Hepatocyte (in vitro differentiated cells): Measurements from ENCODE around the gene TXNRD2. TPM values are rescaled to one million over a fixed set of nuclear protein-coding genes. Genes with fewer than 3 reads are reported as not detected.

Experiments used
- DNase-seq: peaks from one replicate; pipeline ENCODE4 v3.0.0-alpha.2; 2016; ENCODE audit warnings: low spot score
- H2AFZ ChIP-seq: fragments of 200-600 bp; sonication (generic); 2 replicates; pipeline ENCODE4 v1.6.0; 2016; ENCODE audit warnings: antibody characterized with exemption, mild to moderate bottlenecking
- H3K27ac ChIP-seq: fragments of 200-600 bp; sonication (generic); 2 replicates; pipeline ENCODE4 v1.5.1; 2016; ENCODE audit warnings: mild to moderate bottlenecking
- H3K27me3 ChIP-seq: fragments of 200-600 bp; sonication (generic); 2 replicates; pipeline ENCODE4 v1.6.1; 2016
- H3K36me3 ChIP-seq: fragments of 200-600 bp; sonication (generic); replicated peaks from 2 replicates; pipeline ENCODE4 v1.5.1; 2016; ENCODE audit warnings: low read depth; ENCODE audit not compliant: insufficient read depth
- H3K4me1 ChIP-seq: fragments of 200-600 bp; sonication (generic); 2 replicates; pipeline ENCODE4 v1.5.1; 2016; ENCODE audit warnings: mild to moderate bottlenecking, moderate library complexity; ENCODE audit not compliant: insufficient read depth
- H3K4me2 ChIP-seq: fragments of 200-600 bp; sonication (generic); 2 replicates; pipeline ENCODE4 v1.6.0; 2016
- H3K4me3 ChIP-seq: fragments of 200-600 bp; sonication (generic); 2 replicates; pipeline ENCODE4 v1.5.1; 2016; ENCODE audit warnings: mild to moderate bottlenecking
- H3K79me2 ChIP-seq: fragments of 200-600 bp; sonication (generic); 2 replicates; pipeline ENCODE4 v1.6.0; 2017; ENCODE audit warnings: mild to moderate bottlenecking
- H3K9me2 ChIP-seq: fragments of 200-600 bp; sonication (generic); replicated peaks from 2 replicates; pipeline ENCODE4 v1.6.0; 2017; ENCODE audit warnings: mild to moderate bottlenecking; ENCODE audit not compliant: insufficient read depth
- H3K9me3 ChIP-seq: fragments of 200-600 bp; sonication (generic); 2 replicates; pipeline ENCODE4 v1.5.1; 2016; ENCODE audit warnings: low read depth, mild to moderate bottlenecking
- H4K20me1 ChIP-seq: fragments of 200-600 bp; sonication (generic); 2 replicates; pipeline ENCODE4 v1.6.0; 2016; ENCODE audit warnings: mild to moderate bottlenecking; ENCODE audit not compliant: insufficient read depth, poor library complexity, severe bottlenecking
- CTCF ChIP-seq: fragments of 200-600 bp; sonication (generic); IDR thresholded peaks from 2 replicates; pipeline ENCODE4 v1.5.1; 2016; ENCODE audit warnings: antibody characterized with exemption, mild to moderate bottlenecking; ENCODE audit not compliant: poor library complexity
- EZH2 ChIP-seq: fragments of 200-600 bp; sonication (generic); IDR thresholded peaks from 2 replicates; pipeline ENCODE4 v1.6.1; 2016; ENCODE audit warnings: antibody characterized with exemption, mild to moderate bottlenecking, borderline replicate concordance
- EZH2phosphoT487 ChIP-seq: fragments of 200-600 bp; sonication (generic); IDR thresholded peaks from one replicate; pipeline ENCODE4 v1.6.1; 2018; ENCODE audit warnings: antibody characterized with exemption, mild to moderate bottlenecking, low read depth, moderate library complexity; ENCODE audit not compliant: unreplicated experiment, severe bottlenecking
- WGBS: methylation state at CpG from one replicate; pipeline ENCODE4 v1.1.6; 2016; ENCODE audit warnings: low lambda C conversion rate; ENCODE audit errors: missing lambda C conversion rate; 5-methylcytosine and 5-hydroxymethylcytosine counted together
- polyA plus RNA-seq: library from polyadenylated mRNA; unstranded; fragments of >200 nt; fragmentation: Nextera tagmentation; extraction: Ambion mirVana; gene quantifications from 2 replicates; pipeline ENCODE4 v1.2.1, GENCODE V29; 2016
- total RNA-seq: library from RNA; depleted of rRNA; stranded (reverse); fragments of >200 nt; gene quantifications from 2 replicates; pipeline ENCODE4 v1.2.3, GENCODE V29; 2014

Gene TXNRD2
- total and polyA plus RNA-seq, 2 experiments from 2014 or later: 0.60 to 2.1 TPM

GRCh38 chr22:19901577-19902244 is 39.9 kb downstream of the TXNRD2 start:
- Histone ChIP-seq H3K36me3 (no peaks in the 10 kb centered on the region), H3K27ac (no peak overlapping the region), H3K4me2 (no peak overlapping the region), H2AFZ (no peak overlapping the region), H3K79me2 (no peaks in the 10 kb centered on the region), H3K9me2 (no peaks in the 10 kb centered on the region), H4K20me1 (no peaks in the 10 kb centered on the region), H3K9me3 (no peaks in the 10 kb centered on the region), H3K4me3 (no peak overlapping the region), H3K27me3 (peaks cover 3% of the 10 kb centered on the region), H3K4me1 (peaks cover 17% of the 10 kb centered on the region)
- no peak for TF ChIP-seq EZH2
- TF ChIP-seq CTCF: no peak
- TF ChIP-seq EZH2phosphoT487: no peak
- no peak for DNase-seq
- WGBS: 77% methylated on average over 11 of the region's 11 CpGs

GRCh38 chr22:19900707-19901436 is 40.7 kb downstream of the TXNRD2 start:
- TF ChIP-seq EZH2 (no peak), CTCF (no peak), EZH2phosphoT487 (no peak)
- Histone ChIP-seq H3K36me3 (no peaks in the 10 kb centered on the region), H3K9me3 (no peaks in the 10 kb centered on the region), H2AFZ (no peak overlapping the region), H3K4me1 (peaks cover 14% of the 10 kb centered on the region), H3K4me3 (no peak overlapping the region), H3K9me2 (no peaks in the 10 kb centered on the region), H3K4me2 (no peak overlapping the region), H3K79me2 (no peaks in the 10 kb centered on the region), H3K27me3 (peaks cover 3% of the 10 kb centered on the region), H3K27ac (no peak overlapping the region), H4K20me1 (no peaks in the 10 kb centered on the region)
- WGBS: 93% methylated on average over 13 of the region's 13 CpGs
- no peak for DNase-seq

GRCh38 chr22:19898831-19899567 is 42.6 kb downstream of the TXNRD2 start:
- TF ChIP-seq EZH2 (no peak), EZH2phosphoT487 (no peak), CTCF (no peak)
- no peaks in the 10 kb centered on the region for H3K36me3 ChIP-seq
- no peak overlapping the region for H3K4me3 ChIP-seq
- H3K79me2 ChIP-seq: no peaks in the 10 kb centered on the region
- H3K9me2 ChIP-seq: no peaks in the 10 kb centered on the region
- no peaks in the 10 kb centered on the region for H4K20me1 ChIP-seq
- DNase-seq: no peak
- H2AFZ ChIP-seq: no peak overlapping the region
- H3K4me1 ChIP-seq: no peaks in the 10 kb centered on the region
- H3K27me3 ChIP-seq: no peaks in the 10 kb centered on the region
- 83% methylated on average over 16 of the region's 16 CpGs for WGBS
- no peak overlapping the region for H3K4me2 ChIP-seq
- H3K27ac ChIP-seq: no peak overlapping the region
- H3K9me3 ChIP-seq: no peaks in the 10 kb centered on the region
